ENCODE measurements around the gene XPO4.
A peak's percentile ranks its signal among the peaks of the same experiment; 100 is the strongest.

DNA sequence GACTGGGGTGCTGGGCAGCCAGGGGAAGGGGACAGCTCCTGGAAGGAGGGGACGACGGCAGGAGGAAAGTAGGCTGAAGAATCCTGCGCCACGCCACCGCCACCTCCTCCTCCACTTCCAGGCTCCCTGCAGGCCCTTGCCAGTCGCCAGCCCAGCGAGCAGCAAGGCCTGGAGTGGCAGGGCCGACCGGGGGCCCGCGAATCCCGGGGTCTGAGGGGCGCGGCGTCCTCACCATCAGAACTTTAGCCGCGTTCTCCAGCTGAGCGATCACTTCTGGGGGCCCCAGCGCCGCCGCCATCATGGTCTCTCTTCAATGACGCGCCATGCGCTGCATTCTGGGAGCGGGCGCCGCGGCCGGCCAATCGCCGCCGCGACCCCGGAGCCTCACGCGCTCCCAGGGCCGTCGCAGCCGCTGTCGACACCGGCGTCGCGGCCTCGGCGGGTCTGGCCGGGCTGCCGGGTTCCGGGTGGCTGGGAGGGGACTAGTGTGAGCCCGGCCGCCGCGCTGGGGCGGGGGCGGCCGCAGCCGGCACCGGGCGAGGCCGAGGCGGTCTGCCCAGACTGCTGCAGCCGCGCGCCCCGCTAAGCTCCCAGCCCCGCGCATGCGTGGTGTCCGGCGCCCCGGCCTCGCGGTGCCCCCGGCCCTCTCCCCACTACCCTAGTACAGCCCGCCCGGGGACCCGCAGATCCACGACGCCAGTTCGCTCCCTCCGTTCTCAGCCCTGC is at the start of gene XPO4:
- TF ChIP-seq POLR2AphosphoS5 (IDR thresholded peaks at IDR 0.05; ENCODE audit: low read depth, low read length) (peak; percentile 35; the same call in 1 of the 2 replicates), TAF1 (IDR thresholded peaks at IDR 0.05; ENCODE audit: borderline replicate concordance, insufficient read depth, low read length) (no peak; the same call in none of the 2 replicates)
- TF ChIP-seq, protein P1, sequence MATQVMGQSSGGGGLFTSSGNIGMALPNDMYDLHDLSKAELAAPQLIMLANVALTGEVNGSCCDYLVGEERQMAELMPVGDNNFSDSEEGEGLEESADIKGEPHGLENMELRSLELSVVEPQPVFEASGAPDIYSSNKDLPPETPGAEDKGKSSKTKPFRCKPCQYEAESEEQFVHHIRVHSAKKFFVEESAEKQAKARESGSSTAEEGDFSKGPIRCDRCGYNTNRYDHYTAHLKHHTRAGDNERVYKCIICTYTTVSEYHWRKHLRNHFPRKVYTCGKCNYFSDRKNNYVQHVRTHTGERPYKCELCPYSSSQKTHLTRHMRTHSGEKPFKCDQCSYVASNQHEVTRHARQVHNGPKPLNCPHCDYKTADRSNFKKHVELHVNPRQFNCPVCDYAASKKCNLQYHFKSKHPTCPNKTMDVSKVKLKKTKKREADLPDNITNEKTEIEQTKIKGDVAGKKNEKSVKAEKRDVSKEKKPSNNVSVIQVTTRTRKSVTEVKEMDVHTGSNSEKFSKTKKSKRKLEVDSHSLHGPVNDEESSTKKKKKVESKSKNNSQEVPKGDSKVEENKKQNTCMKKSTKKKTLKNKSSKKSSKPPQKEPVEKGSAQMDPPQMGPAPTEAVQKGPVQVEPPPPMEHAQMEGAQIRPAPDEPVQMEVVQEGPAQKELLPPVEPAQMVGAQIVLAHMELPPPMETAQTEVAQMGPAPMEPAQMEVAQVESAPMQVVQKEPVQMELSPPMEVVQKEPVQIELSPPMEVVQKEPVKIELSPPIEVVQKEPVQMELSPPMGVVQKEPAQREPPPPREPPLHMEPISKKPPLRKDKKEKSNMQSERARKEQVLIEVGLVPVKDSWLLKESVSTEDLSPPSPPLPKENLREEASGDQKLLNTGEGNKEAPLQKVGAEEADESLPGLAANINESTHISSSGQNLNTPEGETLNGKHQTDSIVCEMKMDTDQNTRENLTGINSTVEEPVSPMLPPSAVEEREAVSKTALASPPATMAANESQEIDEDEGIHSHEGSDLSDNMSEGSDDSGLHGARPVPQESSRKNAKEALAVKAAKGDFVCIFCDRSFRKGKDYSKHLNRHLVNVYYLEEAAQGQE (IDR thresholded peaks at IDR 0.05; ENCODE audit: insufficient read depth in 1 of 2, low read depth in 2 of 2, low read length in 2 of 2): no peak
